Activated naive CD4-positive, alpha-beta T cell (primary cell): ENCODE measurements around the gene CCNL1.
"Not testable (repeated sequence)": the region's sequence is repeated elsewhere in the genome, so short reads cannot be mapped to it uniquely, and the experiment has no call there.

ENCODE experiments used
- DNase-seq, 4 experiments: peaks; one replicate each; lab custom pipeline; 2025; lab: John Stamatoyannopoulos, UW

CCNL1 gene

DNA sequence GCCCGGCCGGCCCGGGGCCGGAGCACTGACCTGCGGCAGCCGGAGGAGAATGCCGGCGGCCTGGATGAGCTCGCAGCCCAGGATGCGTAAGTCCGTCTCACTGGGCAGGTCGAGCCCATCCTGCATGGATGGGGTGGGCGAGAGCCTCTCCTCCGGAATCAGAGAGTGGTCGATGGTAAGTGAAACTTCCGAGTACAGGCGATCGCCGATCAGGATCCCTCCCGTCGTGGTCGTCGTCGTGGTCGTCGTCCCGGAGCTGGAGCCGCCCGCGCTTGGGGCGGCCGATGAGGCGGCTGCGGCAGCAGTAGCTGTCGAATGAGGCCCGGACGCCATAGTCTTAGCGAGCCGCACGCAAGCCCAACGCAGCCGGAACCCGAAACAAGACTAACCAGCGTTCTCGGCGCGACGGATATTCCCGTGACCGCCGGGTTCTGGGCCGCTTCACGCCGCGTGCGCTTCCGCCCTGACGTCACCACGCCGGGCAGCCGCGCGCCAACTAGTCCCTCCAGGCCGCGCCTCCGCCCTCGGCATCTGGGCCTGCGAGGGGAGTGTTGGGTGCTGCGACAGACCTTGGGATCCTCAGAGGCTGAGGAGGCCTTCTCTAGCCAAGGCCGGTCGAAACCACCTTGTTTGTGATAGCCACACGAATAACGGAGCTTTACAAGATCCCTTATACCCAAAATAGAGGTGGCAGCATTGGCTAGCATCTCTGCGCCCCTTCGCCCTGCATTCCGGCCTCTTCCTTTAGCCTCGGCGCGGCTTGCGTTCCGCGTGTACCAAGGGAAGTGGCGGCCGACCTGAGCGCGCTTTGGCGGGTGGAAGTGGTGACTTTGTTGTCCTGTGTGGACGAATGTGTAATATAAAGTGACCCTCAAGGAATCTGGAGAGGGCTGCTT lies at the start of gene CCNL1:
Gene CCNL1 (minus strand): TSS at position 386 of the 896 bp plus-strand sequence. CDS start 53 bp downstream, at position 333.
- DNase-seq: peak; percentile 86 to 96 (median 93)

DNA sequence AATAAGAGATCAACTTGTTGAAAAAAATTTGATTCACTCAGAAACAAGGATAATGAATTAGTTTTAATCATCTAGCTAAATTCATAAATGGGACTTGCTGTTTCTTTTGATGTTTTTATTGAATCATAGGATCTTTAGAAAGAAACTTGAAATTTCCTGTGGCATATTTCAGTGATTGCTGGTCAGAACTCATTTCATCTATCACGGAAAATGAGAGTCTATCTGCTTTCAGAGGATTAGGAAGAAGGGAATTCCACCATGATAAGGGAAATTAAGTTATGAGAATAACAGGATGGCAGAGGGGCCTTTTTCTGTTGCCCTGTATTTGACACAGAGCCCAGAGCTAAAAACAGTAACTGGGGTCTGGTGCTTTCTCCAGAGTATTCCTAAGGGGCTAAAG lies 44.9 kb upstream of the CCNL1 start:
- no peak for DNase-seq

DNA sequence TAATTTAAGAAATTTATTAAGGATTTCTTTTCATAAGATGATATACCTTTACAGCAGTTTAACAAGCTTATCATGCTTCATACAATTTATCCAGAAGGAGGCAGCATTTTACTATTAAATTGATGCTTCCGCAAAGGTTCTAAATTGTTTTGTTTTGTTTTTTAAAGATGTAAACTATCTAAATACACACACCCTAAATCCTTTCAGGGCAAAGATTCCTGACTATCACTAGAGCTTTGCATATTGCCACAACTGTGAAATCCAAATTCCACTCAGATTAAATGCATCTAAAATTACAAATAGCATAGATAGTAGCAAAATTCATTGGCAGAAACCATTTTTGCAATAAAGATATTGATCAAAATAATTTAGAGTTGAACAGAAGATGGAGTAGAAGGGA lies 44.5 kb upstream of the CCNL1 start:
- no peak for DNase-seq

DNA sequence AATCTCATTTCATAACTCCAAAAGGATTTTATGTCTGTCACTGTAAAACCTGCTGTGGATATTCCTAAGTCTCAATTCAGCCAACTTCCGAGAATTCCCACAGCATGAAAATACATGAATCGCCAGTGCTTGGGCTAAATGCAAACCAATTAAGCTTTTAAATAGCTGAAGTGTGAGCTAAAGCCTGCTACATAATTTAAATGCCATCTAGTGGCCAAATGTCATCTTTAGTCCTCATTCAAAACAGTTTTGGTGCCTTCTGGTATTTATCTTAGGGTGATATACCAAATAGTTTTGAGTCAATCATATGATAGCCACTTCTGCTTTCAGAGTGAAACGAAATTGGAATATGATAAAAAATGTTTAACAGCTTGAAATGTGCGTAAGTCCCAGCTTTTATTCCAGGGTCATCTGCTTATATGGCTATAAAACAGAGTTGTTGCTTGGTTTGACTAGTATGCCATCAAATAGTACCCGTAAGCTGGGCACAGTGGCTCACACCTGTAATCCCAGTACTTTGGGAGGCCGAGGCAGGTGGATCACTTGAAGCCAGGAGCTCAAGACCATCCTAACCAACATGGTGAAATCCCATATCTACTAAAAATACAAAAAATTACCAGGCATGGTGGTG lies 41.8 kb upstream of the CCNL1 start:
- DNase-seq: no peak

DNA sequence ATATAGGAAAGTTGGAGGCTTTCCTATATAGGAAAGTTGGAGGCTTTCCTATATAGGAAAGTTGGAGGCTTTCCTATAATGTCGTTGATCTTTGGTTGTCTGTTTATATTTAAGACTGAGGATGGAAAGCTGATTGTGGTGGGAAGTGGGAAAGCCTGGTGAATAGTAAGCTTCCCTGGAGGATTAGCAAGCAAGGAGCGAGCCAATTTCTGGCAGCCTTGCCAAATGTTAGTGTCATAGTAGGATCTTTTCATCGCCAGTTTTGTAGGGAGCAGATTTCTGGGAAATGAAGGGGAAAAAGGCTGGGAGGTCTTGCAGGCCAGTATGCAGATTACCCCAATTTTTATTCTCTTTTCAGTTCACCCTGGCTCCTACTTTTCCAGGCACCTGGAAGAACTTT lies 39.9 kb upstream of the CCNL1 start:
- DNase-seq: no peak

DNA sequence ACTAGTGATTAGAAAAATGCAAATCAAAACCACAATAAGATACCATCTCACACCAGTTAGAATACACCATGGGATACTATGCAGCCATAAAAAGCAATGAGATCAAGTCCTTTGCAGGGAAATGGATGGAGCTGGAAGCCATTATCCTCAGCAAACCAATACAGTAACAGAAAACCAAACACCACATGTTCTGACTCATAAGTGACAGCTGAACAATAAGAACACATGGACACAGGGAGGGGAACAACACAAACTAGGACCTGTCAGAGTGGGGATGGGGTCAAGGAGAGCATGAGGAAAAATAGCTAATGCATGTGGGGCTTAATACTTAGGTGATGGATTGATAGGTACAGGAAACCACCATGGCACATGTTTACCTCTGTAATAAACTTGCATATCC lies 36.0 kb upstream of the CCNL1 start:
- DNase-seq: no peak

DNA sequence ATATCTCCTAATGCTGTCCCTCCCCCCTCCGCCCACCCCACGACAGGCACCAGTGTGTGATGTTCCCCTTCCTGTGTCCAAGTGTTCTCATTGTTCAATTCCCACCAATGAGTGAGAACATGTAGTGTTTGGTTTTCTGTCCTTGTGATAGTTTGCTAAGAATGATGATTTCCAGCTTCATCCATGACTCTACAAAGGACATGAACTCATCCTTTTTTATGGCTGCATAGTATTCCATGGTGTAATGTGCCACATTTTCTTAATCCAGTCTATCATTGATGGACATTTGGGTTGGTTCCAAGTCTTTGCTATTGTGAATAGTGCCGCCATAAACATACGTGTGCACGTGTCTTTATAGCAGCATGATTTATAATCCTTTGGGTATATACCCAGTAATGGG lies 31.2 kb upstream of the CCNL1 start:
- not testable (repeated sequence) for DNase-seq

DNA sequence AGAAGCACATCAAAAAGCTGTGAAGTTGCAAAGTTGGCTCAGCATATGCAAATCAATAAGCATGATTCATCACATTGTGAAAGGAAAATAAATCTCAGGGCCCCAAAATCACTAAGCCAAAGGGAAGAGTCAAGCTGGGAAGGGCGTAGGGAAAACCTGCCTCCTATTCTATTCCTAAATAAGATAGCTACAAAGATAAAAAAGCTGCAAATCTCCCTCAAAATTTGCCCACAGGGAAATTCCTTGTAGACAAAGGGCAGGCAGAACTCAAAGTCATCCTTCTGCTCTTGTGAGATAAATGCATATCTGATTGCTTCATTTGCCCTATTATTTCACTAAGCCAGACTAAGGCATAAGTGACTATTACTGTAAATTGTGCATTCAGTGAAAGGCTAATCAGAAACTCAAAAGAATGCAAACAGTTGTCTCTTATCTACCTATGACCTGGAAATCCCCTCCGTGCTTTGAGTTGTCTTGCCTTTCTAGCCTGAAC lies 30.5 kb upstream of the CCNL1 start:
- DNase-seq: no peak

DNA sequence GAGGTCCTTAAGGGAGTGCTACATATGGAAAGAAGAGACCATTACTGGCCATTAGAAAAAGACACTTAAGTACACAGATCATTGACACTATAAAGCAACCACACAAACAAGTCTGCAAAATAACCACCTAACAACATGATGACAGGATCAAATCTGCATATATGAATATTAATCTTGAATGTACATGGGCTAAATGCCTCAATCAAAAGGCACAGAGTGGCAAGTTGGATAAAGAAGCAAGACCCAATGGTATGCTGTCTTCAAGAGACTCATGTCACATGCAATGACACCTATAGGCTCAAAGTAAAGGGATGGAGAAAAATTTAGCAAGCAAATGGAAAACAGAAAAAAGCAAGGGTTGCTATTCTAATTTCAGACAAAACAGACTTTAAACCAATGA lies 28.4 kb upstream of the CCNL1 start:
- DNase-seq: no peak

DNA sequence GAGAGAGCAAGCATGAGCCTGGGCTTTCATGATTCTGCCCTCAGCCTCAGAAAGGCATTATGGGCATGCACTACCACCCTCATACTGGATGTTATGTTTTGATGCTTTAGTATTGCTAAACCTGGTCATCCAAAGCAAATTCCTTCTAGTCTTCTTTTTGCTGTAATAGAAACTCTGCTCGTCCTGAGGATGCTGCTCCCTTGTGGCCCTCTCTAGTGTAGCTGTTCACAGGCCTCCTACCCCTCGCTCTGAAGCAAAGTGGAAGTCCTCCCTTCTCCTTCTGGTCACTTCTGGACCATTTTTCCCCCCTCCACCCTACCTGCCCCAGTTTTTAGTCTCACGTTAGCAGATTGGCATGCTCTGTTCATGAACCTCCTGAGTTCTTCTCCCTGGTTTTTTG lies 22.9 kb upstream of the CCNL1 start:
- DNase-seq: no peak

DNA sequence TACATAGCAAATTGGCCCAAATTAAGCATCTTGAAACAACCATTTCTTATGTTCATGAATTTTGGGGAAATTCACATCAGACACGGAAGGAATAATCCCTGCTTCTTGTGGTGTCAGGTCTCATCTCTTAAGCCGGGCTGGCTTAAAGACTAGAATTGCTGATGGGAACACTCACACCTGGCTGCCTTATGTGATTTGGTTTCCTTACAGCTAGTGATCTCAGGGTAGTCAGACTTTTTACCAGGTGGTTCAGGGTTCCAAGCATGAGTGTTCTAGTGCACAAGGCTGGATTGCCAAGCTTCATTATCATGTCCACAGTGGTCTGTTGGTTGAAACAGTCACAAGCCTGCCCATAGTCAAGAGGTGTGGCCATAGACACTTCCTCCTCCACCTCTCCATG lies 20.3 kb upstream of the CCNL1 start:
- no peak for DNase-seq

DNA sequence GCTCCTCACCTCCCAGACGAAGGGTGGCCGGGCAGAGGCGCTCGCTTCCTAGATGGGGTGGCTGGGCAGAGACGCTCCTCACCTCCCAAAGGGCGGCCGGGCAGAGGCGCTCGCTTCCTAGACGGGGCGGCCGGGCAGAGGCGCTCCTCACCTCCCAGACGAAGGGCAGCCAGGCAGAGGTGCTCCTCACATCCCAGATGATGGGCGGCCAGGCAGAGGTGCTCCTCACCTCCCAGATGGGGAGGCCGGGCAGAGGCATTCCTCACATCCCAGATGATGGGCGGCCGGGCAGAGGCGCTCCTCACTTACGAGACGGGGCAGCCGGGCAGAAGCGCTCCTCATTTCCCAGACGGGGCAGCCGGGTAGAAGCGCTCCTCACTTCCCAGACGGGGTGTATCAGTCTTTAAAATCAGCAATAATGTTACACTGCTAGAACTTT lies 19.4 kb upstream of the CCNL1 start:
- DNase-seq: no peak

DNA sequence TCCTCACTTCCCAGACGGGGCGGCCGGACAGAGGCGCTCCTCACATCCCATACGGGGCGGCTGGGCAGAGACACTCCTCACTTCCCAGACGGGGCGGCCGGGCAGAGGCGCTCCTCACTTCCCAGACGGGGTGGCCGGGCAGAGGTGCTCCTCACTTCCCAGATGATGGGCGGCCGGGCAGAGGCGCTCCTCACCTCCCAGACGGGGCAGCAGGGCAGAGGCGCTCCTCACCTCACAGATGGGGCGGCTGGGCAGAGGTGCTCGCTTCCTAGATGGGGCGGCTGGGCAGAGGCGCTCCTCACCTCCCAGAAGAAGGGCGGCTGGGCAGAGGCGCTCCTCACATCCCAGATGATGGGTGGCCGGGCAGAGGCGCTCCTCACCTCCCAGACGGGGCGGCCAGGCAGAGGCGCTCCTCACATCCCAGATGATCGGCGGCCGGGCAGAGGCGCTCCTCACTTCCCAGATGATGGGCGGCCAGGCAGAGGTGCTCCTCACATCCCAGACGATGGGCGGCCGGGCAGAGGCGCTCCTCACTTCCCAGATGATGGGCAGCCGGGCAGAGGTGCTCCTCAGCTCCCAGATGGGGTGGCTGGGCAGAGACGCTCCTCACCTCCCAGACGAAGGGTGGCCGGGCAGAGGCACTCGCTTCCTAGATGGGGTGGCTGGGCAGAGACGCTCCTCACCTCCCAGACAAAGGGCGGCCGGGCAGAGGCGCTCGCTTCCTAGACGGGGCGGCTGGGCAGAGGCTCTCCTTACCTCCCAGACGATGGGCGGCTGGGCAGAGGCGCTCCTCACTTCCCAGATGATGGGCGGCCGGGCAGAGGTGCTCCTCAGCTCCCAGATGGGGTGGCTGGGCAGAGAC lies 18.8 kb upstream of the CCNL1 start:
- not testable (repeated sequence) for DNase-seq

DNA sequence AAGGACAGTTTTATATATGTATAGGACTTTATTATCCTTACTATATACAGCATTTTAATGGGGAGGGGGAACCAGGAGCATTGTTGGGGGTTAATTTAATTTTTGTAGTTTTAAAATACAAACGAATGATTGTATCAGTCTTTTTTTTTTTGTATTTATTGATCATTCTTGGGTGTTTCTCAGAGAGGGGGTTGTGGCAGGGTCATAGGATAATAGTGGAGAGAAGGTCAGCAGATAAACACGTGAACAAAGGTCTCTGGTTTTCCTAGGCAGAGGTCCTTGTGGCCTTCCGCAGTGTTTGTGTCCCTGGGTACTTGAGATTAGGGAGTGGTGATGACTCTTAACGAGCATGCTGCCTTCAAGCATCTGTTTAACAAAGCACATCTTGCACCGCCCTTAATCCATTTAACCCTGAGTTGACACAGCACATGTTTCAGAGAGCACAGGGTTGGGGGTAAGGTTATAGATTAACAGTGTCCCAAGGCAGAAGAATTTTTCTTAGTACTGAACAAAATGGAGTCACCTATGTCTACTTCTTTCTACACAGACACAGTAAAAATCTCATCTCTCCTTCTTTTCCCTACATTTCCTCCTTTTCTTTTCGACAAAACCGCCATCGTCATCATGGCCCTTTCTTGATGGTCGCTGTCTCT lies 18.0 kb upstream of the CCNL1 start:
- DNase-seq: not testable (repeated sequence)

DNA sequence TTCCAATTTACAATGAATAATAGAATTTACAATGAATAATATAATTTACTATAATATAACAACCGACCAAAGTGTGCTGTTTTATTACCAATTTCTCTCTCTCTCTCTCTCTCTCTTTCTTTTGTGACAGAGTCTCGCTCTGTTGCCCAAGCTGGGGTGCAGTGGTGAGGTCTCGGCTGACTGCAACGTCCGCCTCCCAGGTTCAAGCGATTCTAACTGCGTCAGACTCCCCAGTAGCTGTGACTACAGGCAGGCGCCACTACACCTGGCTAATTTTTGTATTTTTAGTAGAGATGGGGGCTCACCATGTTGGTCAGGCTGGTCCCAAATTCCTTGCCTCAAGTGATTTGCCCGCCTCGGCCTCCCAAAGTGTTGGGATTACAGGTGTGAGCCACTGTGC lies 17.0 kb upstream of the CCNL1 start:
- no peak for DNase-seq

DNA sequence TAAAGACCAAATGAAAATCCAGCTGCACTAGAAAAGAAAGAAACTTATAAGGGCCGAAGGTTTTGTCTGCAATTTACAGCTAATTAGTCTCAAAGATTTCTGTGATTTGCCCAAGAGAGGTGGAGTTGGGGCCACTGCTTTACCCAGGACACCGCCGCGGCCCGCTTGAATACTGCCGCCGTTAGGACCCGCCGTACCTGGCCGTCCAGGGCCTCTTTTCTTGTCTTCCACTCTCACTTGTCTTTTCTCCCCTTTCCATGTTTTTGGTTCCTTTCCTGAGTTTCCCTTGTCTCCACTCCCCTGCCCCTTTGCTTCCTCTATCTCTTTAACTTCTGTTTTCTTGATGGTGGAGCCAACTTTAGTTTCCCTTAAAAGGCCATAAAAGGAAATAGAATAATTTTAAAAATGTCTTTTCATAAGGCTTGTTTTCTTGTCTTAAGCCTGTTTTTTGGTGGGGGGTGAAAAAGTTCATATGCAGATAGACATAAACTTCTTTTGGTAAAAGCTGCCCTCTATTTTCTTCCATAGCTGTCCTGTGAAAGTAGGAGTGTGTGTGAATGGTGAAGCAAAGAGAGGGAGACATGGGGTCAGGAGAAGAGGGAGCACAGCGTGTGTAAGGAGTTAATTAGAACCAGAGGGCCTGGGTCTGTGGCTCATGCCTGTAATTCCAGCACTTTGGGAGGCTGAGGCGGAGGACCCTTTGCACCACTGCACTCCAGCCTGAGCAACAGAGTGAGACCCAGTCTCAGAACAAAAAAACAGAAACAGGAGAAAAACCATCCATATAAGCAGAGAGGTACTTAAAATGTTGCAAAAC lies 16.0 kb upstream of the CCNL1 start:
- no peak for DNase-seq

DNA sequence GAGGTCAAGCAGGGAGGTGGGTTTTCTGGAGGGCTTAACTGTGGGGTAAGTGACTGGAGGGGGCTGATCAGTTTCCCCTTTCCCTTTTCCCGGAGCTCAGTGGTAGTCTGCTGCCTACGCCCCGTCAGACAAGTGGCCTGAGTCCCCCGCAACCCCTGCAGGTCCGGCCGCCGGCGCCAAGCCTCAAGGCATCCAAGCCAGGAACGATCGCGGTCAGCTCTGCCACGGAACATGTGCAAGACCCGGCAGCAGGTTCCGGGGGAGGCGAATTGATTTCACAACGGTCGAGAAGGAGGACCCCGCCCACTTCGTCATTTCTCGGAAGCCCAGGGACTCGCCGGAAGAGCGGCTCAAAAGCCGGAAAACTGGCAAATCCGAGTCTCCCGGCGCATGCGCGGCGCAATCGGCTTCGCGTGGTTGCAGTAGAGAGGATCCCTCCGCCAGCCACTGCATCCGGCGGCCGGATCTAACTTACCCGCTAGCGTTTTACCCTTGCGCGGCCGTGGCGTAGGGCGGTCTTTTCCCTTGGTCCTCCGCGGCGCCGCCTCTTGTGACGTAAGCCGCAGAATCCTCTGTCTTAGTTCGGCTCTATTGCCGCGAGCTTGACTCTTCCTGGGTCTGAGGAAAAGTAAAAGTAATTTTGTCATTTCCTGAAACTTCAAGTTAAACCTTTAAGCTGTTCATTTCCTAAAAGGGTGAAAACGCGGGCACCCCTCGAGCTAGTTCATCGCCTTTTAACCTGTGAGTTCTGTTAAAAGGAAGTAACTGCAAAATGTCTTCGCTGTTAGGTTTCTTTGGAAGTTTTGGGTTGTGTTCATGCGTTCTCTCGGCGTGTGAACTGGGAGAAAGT lies 14.9 kb upstream of the CCNL1 start:
- peak; percentile 95 to 98 (median 96) for DNase-seq

DNA sequence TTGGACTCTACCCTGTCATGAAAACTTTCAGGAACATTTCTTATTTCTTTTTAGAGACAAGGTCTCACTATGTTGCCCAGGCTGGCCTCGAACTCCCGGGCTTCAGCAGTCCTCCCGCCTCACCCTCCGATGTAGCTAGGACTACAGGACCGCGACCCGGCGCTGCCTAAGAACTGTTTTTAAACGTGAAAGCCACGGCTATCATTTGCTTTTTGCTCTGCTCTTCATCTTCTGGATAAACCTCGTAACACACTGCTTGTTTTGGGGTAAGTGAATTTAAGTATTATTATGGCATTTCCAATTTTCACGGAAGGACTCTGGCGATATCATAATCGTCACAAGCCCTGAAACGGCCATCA lies 14.3 kb upstream of the CCNL1 start:
- DNase-seq: peak in 2 of 4 experiments; percentile 3 to 21

DNA sequence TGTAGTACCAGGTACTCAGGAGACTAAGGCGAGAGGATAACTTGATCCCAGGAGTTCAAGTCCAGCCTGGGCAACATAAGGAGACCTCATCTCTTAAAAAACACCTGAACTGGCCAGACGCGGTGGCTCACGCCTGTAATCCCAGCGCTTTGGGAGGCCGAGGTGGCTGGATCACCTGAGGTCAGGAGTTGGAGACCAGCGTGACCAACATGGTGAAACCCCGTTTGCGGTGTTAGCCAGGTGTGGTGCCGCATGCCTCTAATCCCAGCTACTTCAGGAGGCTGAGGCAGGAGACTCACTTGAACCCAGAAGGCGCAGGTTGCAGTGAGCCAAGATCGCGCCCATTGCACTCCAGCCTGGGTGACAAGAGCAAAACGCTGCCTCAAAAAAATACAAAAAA lies 13.4 kb upstream of the CCNL1 start:
- not testable (repeated sequence) for DNase-seq

DNA sequence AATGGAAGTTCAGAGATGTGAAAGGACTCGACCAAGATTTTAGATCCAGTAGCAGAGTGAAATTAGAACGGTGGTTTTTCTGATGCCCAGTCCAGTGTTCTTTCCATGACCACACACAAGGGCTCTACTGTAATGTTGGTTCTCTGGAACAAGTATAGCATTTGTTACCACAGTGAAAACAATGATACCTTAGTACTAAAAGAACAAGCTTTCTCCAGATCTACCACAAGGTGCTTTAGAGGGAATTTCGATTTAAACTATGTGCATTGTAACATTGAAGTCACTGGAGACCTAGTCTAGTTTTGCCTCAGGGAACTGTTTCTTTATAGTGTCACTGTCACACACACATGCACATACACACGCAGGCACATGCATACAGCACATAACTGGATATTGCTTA lies 12.8 kb upstream of the CCNL1 start:
- no peak for DNase-seq
